ENCODE results near the gene WDR6. TPM values are rescaled to one million over a fixed set of nuclear protein-coding genes. Genes with fewer than 3 reads are reported as not detected.

WDR6 gene
- total RNA-seq, 1 experiment from 2014 or later, result 76.1 TPM

- DNase-seq (ENCODE audit: low spot score), result no peak
Measured at GRCh38 chr3:49013738-49014660, 6.8 kb downstream of the WDR6 start.

GRCh38 chr3:49015072-49015471, 7.9 kb downstream of the WDR6 start:
- no peak for DNase-seq (ENCODE audit: low spot score)

GRCh38 chr3:49015765-49016164, 8.6 kb downstream of the WDR6 start:
- no peak for DNase-seq (ENCODE audit: low spot score)

GRCh38 chr3:49016414-49017228, 9.4 kb downstream of the WDR6 start:
- no peak for DNase-seq (ENCODE audit: low spot score)

- no peak for DNase-seq (ENCODE audit: low spot score)
Measured at GRCh38 chr3:49017229-49017970, 10.2 kb downstream of the WDR6 start.

GRCh38 chr3:49017971-49018706, 10.9 kb downstream of the WDR6 start, which contains the start of gene DALRD3:
DALRD3 (minus strand) TSS chr3:49018580; CDS start chr3:49018564, 16 bp downstream.
- peak; percentile 45 for DNase-seq (ENCODE audit: low spot score)

GRCh38 chr3:49018707-49019006, 11.5 kb downstream of the WDR6 start:
- no peak for DNase-seq (ENCODE audit: low spot score)

GRCh38 chr3:49019941-49020329, 12.7 kb downstream of the WDR6 start:
- no peak for DNase-seq (ENCODE audit: low spot score)

GRCh38 chr3:49020330-49021212, 13.4 kb downstream of the WDR6 start:
- no peak for DNase-seq (ENCODE audit: low spot score)

- peak; percentile 95 for DNase-seq (ENCODE audit: low spot score)
Measured at GRCh38 chr3:49021213-49021812, 14.1 kb downstream of the WDR6 start.

GRCh38 chr3:49021813-49022687, 14.9 kb downstream of the WDR6 start, which contains the start of gene NDUFAF3:
NDUFAF3 (plus strand) TSS chr3:49022121; CDS start chr3:49022145, 24 bp downstream.
- peak; percentile 85 for DNase-seq (ENCODE audit: low spot score)

GRCh38 chr3:49022688-49023171, 15.5 kb downstream of the WDR6 start:
- DNase-seq (ENCODE audit: low spot score), result no peak

- no peak for DNase-seq (ENCODE audit: low spot score)
Measured at GRCh38 chr3:49023775-49024174, 16.6 kb downstream of the WDR6 start.

GRCh38 chr3:49024449-49024848, 17.3 kb downstream of the WDR6 start:
- DNase-seq (ENCODE audit: low spot score), result no peak

GRCh38 chr3:49025005-49025792, 18.0 kb downstream of the WDR6 start:
- no peak for DNase-seq (ENCODE audit: low spot score)

- no peak for DNase-seq (ENCODE audit: low spot score)
Measured at GRCh38 chr3:49025793-49026520, 18.8 kb downstream of the WDR6 start.

- no peak for DNase-seq (ENCODE audit: low spot score)
Measured at GRCh38 chr3:49026536-49026935, 19.3 kb downstream of the WDR6 start.

Data from A172 (cell line).